ENCODE results near the gene SEPHS1. TPM values are rescaled to one million over a fixed set of nuclear protein-coding genes. Genes with fewer than 3 reads are reported as not detected.

Gene SEPHS1
- total RNA-seq, 1 experiment from 2014 or later, result 509 TPM

- no peak for DNase-seq (ENCODE audit: low spot score)
- Mint-ChIP-seq H3K4me1 (peaks cover 54% of the 10 kb centered on the region), H3K9me3 (no peaks in the 10 kb centered on the region), H3K27me3 (ENCODE audit: low read depth) (no peaks in the 10 kb centered on the region), H3K4me3 (no peak overlapping the region), H3K27ac (peak overlapping the region; percentile 87), H3K36me3 (peaks cover 81% of the 10 kb centered on the region)
- no peak for TF ChIP-seq ZNF219 (CRISPR knock-in tag; IDR thresholded peaks at IDR 0.05; ENCODE audit: borderline replicate concordance)
- TF ChIP-seq SOX15 (CRISPR knock-in tag; IDR thresholded peaks at IDR 0.05), result no peak
- TF ChIP-seq ZNF281 (CRISPR knock-in tag; IDR thresholded peaks at IDR 0.05), result no peak
- TF ChIP-seq JAZF1 (CRISPR knock-in tag; IDR thresholded peaks at IDR 0.05), result no peak
- no peak for TF ChIP-seq FOXJ3 (CRISPR knock-in tag; IDR thresholded peaks at IDR 0.05; ENCODE audit: borderline replicate concordance)
- TF ChIP-seq ZNF317 (CRISPR knock-in tag; IDR thresholded peaks at IDR 0.05; ENCODE audit: borderline replicate concordance, low read depth), result no peak
- no peak for TF ChIP-seq AR (CRISPR knock-in tag; IDR thresholded peaks at IDR 0.05)
- TF ChIP-seq ZNF121 (CRISPR knock-in tag; IDR thresholded peaks at IDR 0.05), result no peak
- TF ChIP-seq GTF2I (CRISPR knock-in tag; conservative IDR thresholded peaks at IDR 0.05), result no peak
- no peak for TF ChIP-seq SMAD3 (CRISPR knock-in tag; IDR thresholded peaks at IDR 0.05; ENCODE audit: borderline replicate concordance)
- TF ChIP-seq MLX (CRISPR knock-in tag; IDR thresholded peaks at IDR 0.05), result no peak
- TF ChIP-seq IRF1 (CRISPR knock-in tag; IDR thresholded peaks at IDR 0.05), result no peak
- ChIA-PET POLR2A (no interaction called here), CTCF (no interaction called here)
- ATAC-seq, result no peak
Measured at GRCh38 chr10:13338390-13339110, 9.5 kb downstream of the SEPHS1 start.

GRCh38 chr10:13337827-13338196, 10.3 kb downstream of the SEPHS1 start:
- ChIA-PET POLR2A (no interaction called here), CTCF (interaction anchor here (1.6 kb wide), 1 partner anchor 15 kb away, joined by 4 read pairs; no protein-coding TSS in a partner anchor)
- peaks cover 49% of the 10 kb centered on the region for H3K4me1 Mint-ChIP-seq
- no peak overlapping the region for H3K4me3 Mint-ChIP-seq
- H3K27me3 Mint-ChIP-seq (ENCODE audit: low read depth), result no peaks in the 10 kb centered on the region
- peaks cover 81% of the 10 kb centered on the region for H3K36me3 Mint-ChIP-seq
- H3K9me3 Mint-ChIP-seq, result no peaks in the 10 kb centered on the region
- TF ChIP-seq ZBTB43 (CRISPR knock-in tag; IDR thresholded peaks at IDR 0.05), result no peak
- TF ChIP-seq ZSCAN18 (CRISPR knock-in tag; IDR thresholded peaks at IDR 0.05), result no peak
- TF ChIP-seq SP1 (CRISPR knock-in tag; conservative IDR thresholded peaks at IDR 0.05), result no peak
- TF ChIP-seq USF2 (CRISPR knock-in tag; IDR thresholded peaks at IDR 0.05), result no peak
- TF ChIP-seq TP53 (CRISPR knock-in tag; IDR thresholded peaks at IDR 0.05), result no peak
- TF ChIP-seq IRF1 (CRISPR knock-in tag; IDR thresholded peaks at IDR 0.05), result no peak
- DNase-seq (ENCODE audit: low spot score) (no peak), ATAC-seq (no peak)
- peak overlapping the region; percentile 87 for H3K27ac Mint-ChIP-seq
